H1 (cell line): ENCODE measurements around the gene GRM1. TPM values are rescaled to one million over a fixed set of nuclear protein-coding genes. Genes with fewer than 3 reads are reported as not detected.

Experiments
- CHD7 ChIP-seq: fragments of 300-600 bp; sonication (generic); IDR thresholded peaks from 2 replicates; pipeline ENCODE4 v1.7.1; 2012; ENCODE audit warnings: low read length, moderate library complexity, mild to moderate bottlenecking, inconsistent platforms; ENCODE audit not compliant: insufficient replicate concordance
- CREB1 ChIP-seq: IDR thresholded peaks from 2 replicates; pipeline ENCODE4 v1.6.1; 2012; ENCODE audit warnings: inconsistent platforms
- KDM1A ChIP-seq: fragments of 200-600, 300-600 bp; sonication (generic); IDR thresholded peaks from 2 replicates; pipeline ENCODE4 v1.7.1; 2016; ENCODE audit warnings: mild to moderate bottlenecking, low read length, borderline replicate concordance
- RBBP5 ChIP-seq: IDR thresholded peaks from 2 replicates; pipeline ENCODE4 v1.7.1; 2012; ENCODE audit warnings: low read depth, mild to moderate bottlenecking, inconsistent platforms, low read length, moderate library complexity, borderline replicate concordance
- RFX5 ChIP-seq: IDR thresholded peaks from 2 replicates; pipeline ENCODE4 v1.6.1; 2011; ENCODE audit warnings: low read depth, low read length, improper control_type of control experiment, borderline replicate concordance
- RNF2 ChIP-seq: fragments of 200-900, 300-1000 bp; sonication (generic); IDR thresholded peaks from 2 replicates; pipeline ENCODE4 v1.7.1; 2016; ENCODE audit warnings: borderline replicate concordance, low read depth, mild to moderate bottlenecking, antibody characterized with exemption, low read length; ENCODE audit not compliant: poor library complexity, severe bottlenecking; ENCODE audit errors: missing control alignments
- SIRT6 ChIP-seq: IDR thresholded peaks from one replicate; pipeline ENCODE4 v1.7.1; 2012; ENCODE audit warnings: low read length, inconsistent platforms
- polyA plus RNA-seq, 7 experiments: library from polyadenylated mRNA; depleted of rRNA in 3 of 7; stranded (reverse) in 5 of 7; unstranded in 2 of 7; fragments of >200 nt in 5 of 7; fragments of 200-250 nt in 2 of 7; gene quantifications; 1 replicate in 5 of 7; 2 replicates in 1 of 7; 4 replicates in 1 of 7; pipeline versions ENCODE4 v1.2.1 to v1.2.3, GENCODE V29; 2011 to 2013; ENCODE audit warnings: missing spikeins in 2 of 7, mixed read lengths in 2 of 7
- total RNA-seq: library from RNA; stranded (reverse); fragmentation: NEBNext Ultra II Directional; extraction: Animal tissue kit (Norgen Biotek cat#: 25700); gene quantifications from 2 replicates; pipeline ENCODE4 v1.2.1, GENCODE V29; 2021

Gene GRM1
- total and polyA plus RNA-seq, 2 of the 8 experiments (the other 6 are each of a cell fraction or from before 2014, with no cell fraction given) = 0.15 to 1.3 TPM

GRCh38 chr6:146106532-146106931 is 77.7 kb downstream of the GRM1 start (continued):
- TF ChIP-seq RNF2 (no peak), CHD7 (no peak), SIRT6 (no peak), RFX5 (no peak), CREB1 (no peak), RBBP5 (no peak), KDM1A (no peak)
- TF ChIP-seq, all 59 proteins: peak for 0
